Measurements from ENCODE around the gene FKBP5.

The FKBP5 gene

DNA sequence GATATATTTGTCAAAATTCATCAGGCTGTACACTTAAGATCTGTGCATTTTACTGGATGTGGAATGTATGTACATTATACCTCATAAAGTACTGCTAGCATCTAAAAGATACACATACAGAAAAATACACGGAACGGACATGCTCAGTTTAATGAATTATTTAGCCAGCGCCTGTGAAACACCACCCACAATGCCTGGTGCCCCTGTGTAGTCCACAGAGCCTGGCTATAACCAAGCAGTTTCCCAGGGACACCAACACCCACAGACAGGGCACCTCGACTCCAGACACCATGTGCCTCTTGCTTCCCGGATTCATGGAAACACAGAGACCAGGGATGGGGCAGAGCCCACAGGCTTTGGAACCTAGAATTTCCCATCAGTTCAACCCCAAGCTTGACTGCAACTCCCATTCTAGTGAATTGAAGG is 30.7 kb upstream of the FKBP5 start:
- TF ChIP-seq, protein P1, sequence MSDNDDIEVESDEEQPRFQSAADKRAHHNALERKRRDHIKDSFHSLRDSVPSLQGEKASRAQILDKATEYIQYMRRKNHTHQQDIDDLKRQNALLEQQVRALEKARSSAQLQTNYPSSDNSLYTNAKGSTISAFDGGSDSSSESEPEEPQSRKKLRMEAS (IDR thresholded peaks at IDR 0.05): no peak
- TF ChIP-seq ZBTB7A (IDR thresholded peaks at IDR 0.05; ENCODE audit: low read depth) (no peak), NFIC (IDR thresholded peaks at IDR 0.05) (no peak), FOXM1 (IDR thresholded peaks at IDR 0.05; ENCODE audit: borderline replicate concordance, low read depth) (no peak), RAD21 (IDR thresholded peaks at IDR 0.05; ENCODE audit: low read depth) (no peak), EGR1 (IDR thresholded peaks at IDR 0.05) (no peak), TEAD4 (IDR thresholded peaks at IDR 0.05) (no peak)

DNA sequence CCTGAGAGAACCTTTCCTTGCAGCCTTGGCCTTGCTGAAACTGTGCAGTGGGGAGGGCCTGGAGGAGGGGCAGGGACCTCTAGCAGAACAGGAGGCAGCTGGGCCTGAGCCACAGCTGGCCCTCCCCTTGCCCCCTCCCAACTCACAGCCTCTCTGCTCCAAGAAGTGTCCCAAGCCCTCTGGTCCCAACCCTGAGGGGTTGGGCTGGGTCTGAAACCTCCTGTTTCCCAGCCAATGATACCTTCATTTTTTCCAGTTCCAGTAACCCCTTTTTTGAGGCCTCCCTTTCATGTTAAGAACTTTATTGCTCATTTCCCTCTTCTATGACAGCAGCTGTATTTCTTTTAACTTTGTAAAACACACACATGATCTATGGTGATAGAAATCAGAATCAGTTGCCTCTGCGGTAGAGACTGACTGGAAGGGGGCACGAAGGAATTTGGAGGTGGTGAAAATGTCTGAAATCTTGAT is 30.2 kb upstream of the FKBP5 start:
- TF ChIP-seq, protein P2, sequence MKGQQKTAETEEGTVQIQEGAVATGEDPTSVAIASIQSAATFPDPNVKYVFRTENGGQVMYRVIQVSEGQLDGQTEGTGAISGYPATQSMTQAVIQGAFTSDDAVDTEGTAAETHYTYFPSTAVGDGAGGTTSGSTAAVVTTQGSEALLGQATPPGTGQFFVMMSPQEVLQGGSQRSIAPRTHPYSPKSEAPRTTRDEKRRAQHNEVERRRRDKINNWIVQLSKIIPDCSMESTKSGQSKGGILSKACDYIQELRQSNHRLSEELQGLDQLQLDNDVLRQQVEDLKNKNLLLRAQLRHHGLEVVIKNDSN (IDR thresholded peaks at IDR 0.05): no peak
- no peak for TF ChIP-seq NFIC (IDR thresholded peaks at IDR 0.05)
- TF ChIP-seq, protein P3, sequence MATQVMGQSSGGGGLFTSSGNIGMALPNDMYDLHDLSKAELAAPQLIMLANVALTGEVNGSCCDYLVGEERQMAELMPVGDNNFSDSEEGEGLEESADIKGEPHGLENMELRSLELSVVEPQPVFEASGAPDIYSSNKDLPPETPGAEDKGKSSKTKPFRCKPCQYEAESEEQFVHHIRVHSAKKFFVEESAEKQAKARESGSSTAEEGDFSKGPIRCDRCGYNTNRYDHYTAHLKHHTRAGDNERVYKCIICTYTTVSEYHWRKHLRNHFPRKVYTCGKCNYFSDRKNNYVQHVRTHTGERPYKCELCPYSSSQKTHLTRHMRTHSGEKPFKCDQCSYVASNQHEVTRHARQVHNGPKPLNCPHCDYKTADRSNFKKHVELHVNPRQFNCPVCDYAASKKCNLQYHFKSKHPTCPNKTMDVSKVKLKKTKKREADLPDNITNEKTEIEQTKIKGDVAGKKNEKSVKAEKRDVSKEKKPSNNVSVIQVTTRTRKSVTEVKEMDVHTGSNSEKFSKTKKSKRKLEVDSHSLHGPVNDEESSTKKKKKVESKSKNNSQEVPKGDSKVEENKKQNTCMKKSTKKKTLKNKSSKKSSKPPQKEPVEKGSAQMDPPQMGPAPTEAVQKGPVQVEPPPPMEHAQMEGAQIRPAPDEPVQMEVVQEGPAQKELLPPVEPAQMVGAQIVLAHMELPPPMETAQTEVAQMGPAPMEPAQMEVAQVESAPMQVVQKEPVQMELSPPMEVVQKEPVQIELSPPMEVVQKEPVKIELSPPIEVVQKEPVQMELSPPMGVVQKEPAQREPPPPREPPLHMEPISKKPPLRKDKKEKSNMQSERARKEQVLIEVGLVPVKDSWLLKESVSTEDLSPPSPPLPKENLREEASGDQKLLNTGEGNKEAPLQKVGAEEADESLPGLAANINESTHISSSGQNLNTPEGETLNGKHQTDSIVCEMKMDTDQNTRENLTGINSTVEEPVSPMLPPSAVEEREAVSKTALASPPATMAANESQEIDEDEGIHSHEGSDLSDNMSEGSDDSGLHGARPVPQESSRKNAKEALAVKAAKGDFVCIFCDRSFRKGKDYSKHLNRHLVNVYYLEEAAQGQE (IDR thresholded peaks at IDR 0.05; ENCODE audit: low read depth): no peak
- no peak for TF ChIP-seq ZBTB7A (IDR thresholded peaks at IDR 0.05; ENCODE audit: low read depth)
- TF ChIP-seq CEBPB (IDR thresholded peaks at IDR 0.05): no peak
- no peak for TF ChIP-seq EP300 (IDR thresholded peaks at IDR 0.05; ENCODE audit: borderline replicate concordance)
- no peak for TF ChIP-seq CREB1 (IDR thresholded peaks at IDR 0.05; ENCODE audit: low read depth)
- no peak for TF ChIP-seq YY1 (IDR thresholded peaks at IDR 0.05; ENCODE audit: low read depth)
- TF ChIP-seq FOXM1 (IDR thresholded peaks at IDR 0.05; ENCODE audit: borderline replicate concordance, low read depth): no peak
- TF ChIP-seq, protein P1 (IDR thresholded peaks at IDR 0.05): no peak
- TF ChIP-seq EGR1 (IDR thresholded peaks at IDR 0.05): no peak
- no peak for TF ChIP-seq RAD21 (IDR thresholded peaks at IDR 0.05; ENCODE audit: low read depth)
- TF ChIP-seq TAF1 (IDR thresholded peaks at IDR 0.05; ENCODE audit: low read depth): no peak
- no peak for TF ChIP-seq TCF12 (IDR thresholded peaks at IDR 0.05; ENCODE audit: low read depth)

DNA sequence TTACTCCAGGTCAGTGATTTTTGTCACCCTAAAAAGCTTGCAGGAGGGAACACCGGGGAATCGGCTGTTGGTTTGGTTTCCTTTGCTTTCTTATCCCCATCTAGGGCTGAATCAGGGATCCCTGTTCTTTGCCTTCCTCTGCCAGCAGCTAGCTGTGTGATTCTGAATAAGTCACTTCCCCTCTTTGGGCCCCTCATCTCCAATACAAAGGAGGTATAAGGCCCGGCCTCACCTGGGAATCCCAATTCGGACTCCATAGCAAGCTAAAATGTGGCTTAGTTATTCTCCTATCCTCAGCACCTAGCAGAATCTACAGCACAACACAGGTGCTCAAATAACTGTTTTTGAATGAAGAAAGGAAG is 29.6 kb upstream of the FKBP5 start:
- TF ChIP-seq, protein P3 (IDR thresholded peaks at IDR 0.05; ENCODE audit: low read depth): no peak
- TF ChIP-seq, protein P2 (IDR thresholded peaks at IDR 0.05): no peak
- TF ChIP-seq TEAD4 (IDR thresholded peaks at IDR 0.05) (no peak), FOXM1 (IDR thresholded peaks at IDR 0.05; ENCODE audit: borderline replicate concordance, low read depth) (no peak), TCF12 (IDR thresholded peaks at IDR 0.05; ENCODE audit: low read depth) (no peak), TAF1 (IDR thresholded peaks at IDR 0.05; ENCODE audit: low read depth) (no peak), YY1 (IDR thresholded peaks at IDR 0.05; ENCODE audit: low read depth) (no peak), ZBTB7A (IDR thresholded peaks at IDR 0.05; ENCODE audit: low read depth) (no peak)
- TF ChIP-seq, protein P1 (IDR thresholded peaks at IDR 0.05): no peak

DNA sequence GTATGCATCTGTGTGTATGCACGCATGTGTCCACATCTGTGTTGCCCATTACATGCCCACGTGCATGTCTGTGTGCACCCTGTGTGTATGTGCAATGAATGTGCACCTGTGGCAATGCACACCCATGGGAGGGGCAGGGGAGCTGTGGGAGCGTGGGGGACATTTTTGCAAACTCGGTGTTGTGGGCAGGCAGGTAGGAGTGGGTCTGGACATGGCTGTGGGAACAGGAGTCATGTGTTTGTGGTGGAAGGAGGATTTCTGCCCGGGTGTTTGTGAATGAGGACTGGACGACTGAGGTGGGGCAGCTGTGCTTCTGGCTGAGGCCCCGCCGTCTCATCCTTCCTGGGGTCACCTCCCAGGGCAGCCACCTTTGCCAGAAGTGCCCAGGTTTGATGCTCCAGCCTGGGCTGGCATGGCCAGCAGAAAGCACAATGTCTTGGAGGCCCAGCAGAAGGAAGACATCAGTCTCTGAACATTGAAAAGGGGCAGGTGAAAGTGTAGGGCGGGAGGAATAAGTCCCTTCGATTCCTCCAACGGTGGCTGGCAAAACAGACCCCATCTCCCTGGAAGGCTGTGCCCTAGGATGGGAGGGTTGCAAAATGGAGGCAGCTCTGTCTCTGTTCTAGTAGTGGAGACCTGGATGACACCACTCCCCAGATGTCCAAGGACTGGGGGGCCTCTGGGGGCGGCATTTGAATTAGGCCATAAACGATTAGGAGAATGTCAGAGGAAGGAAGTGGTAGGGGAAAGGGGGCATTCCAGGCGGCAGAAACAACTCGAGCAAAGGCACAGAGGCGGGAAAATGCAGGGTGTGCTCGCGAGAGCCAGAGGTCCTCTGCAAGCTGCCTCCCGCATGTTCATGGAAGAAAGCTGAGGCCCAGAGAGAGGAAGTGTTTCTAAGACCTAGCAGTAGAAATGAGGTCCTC is 29.0 kb upstream of the FKBP5 start:
- TF ChIP-seq EGR1 (IDR thresholded peaks at IDR 0.05) (no peak), NFIC (IDR thresholded peaks at IDR 0.05) (no peak), RAD21 (IDR thresholded peaks at IDR 0.05; ENCODE audit: low read depth) (no peak), CREB1 (IDR thresholded peaks at IDR 0.05; ENCODE audit: low read depth) (no peak), YY1 (IDR thresholded peaks at IDR 0.05; ENCODE audit: low read depth) (no peak), ZBTB7A (IDR thresholded peaks at IDR 0.05; ENCODE audit: low read depth) (no peak), TEAD4 (IDR thresholded peaks at IDR 0.05) (no peak), FOXM1 (IDR thresholded peaks at IDR 0.05; ENCODE audit: borderline replicate concordance, low read depth) (no peak), TAF1 (IDR thresholded peaks at IDR 0.05; ENCODE audit: low read depth) (no peak), CEBPB (IDR thresholded peaks at IDR 0.05) (no peak)
- TF ChIP-seq, protein P2 (IDR thresholded peaks at IDR 0.05): no peak
- TF ChIP-seq, protein P1 (IDR thresholded peaks at IDR 0.05): no peak
- TF ChIP-seq, protein P3 (IDR thresholded peaks at IDR 0.05; ENCODE audit: low read depth): no peak

All from Ishikawa (cell line).